ENCODE results near the gene ZMYND11.

GRCh38 chr10:136465-136762 is 1.2 kb downstream of the ZMYND11 start:
- TF ChIP-seq CTCF (IDR thresholded peaks at IDR 0.05) (no peak), POLR2A (IDR thresholded peaks at IDR 0.05) (no peak)
